Effector CD4-positive, alpha-beta T cell (primary cell): ENCODE data around the gene NF1.
"Not testable (repeated sequence)": the region's sequence is repeated elsewhere in the genome, so short reads cannot be mapped to it uniquely, and the experiment has no call there.

Experiments
- DNase-seq: peaks from one replicate; pipeline ENCODE4 v3.0.0-alpha.2; 2020

The NF1 gene

DNA sequence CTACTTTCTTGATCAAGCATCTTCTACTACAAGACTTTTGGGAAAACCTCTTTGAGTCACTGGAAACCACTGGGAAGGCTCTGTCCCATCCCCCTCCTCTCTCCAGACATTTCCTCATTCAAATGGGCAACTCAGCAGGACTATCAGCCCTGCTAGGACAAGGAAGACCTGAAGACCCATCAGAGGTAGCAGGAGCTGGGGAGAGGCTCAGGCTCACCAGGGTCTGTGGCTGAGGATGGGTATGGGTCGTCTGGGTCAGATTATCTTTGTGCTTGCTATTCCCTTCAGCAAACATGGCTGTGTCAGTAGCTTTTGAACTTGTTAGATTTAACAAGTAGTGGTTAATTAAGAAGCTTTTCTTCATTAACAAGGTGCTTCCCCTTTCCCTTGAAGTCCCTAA lies 15.0 kb upstream of the NF1 start:
- no peak for DNase-seq

DNA sequence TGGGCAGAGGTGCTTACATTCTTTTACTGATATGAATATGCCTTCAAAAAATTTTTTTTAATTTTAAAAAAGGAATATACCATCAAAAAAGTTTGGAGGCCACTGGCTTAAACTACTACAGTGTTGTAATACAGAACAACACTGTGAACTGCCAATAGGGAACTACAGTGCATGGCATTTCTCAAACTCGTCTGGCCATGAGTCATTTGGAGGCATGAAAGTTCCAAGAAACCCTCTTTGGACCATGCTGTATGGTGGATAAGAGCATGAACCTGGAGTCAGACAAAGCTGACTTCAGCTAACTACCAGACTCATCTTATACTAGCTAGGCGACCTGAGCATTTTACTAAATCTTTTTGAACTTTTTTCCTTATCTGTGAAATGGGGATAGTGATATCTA lies 9.2 kb upstream of the NF1 start:
- DNase-seq = no peak

GRCh38 chr17:31089471-31089870 lies 5.3 kb upstream of the NF1 start:
- no peak for DNase-seq

DNA sequence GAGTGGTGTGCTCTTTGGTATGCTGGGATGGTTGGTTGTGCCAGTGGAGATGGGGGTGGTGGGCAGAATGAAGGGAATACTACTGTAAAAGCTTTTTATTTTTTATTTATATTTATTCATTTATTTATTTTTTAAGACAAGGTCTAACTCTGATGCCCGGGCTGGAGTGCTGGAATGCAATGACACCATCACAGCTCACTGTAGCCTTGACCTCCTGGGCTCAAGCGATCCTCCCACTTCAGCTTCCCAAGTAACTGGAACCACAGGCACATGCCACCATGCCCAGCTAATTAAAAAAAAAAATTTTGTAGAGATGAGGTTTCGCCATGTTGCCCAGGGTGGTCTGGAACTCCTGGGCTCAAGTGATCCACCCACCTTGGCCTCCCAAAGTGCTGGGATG lies 4.1 kb upstream of the NF1 start:
- not testable (repeated sequence) for DNase-seq

- DNase-seq = no peak
Observed at GRCh38 chr17:31092475-31093064, 2.2 kb upstream of the NF1 start.

DNA sequence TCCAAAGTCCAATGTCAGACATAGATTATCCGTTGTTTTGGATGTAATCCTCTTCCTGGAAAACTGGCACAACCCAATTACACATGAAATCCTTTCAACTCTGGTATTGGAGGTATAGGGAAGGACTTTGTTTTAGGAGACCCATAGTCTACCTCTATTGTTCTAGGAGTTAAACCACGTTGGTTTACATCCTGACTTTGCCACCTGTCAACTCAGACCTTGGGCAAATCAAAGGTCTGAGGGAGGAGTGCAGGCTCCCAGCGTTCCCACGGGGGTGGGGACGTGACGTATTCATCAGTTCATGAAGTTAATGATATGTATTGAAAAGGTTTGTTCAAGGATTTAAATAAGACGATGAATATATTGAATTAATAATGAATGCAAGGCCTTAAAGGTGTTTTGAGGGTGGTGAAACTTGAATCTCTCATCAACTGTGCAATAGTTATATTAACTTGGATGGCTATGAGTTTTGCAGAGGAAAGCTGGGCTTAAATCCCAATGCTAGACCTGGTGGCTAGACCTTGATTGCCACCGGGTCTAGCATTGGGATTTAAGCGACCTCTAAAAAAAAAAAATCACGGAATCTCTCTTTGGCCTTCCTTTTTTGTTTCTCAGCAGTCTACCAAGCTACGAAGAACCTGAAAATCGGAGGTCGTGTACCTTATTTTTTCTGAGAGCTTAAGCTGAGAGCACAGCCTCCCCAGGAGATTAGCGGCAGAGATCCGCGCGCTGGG lies 744 bp upstream of the NF1 start:
- no peak for DNase-seq

- DNase-seq = peak; percentile 4
Observed at GRCh38 chr17:31095236-31096105, 694 bp downstream of the NF1 start.

DNA sequence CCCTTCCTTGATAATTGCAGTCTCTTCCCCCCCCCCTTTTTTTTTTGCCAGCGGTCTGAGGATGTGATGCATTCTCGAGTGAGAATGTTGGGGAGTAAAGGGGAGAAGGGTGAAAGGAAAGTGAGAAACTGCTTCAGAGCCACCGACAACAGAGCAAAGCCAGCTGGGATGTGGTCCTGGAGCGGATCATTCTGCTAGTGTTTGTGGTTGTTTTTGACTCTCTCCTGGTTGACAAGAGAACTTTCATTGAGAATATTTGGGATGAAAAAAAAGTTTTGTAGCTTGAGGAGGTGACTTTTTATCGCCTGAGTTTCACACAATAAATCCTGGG lies 1.3 kb downstream of the NF1 start:
- DNase-seq = no peak

DNA sequence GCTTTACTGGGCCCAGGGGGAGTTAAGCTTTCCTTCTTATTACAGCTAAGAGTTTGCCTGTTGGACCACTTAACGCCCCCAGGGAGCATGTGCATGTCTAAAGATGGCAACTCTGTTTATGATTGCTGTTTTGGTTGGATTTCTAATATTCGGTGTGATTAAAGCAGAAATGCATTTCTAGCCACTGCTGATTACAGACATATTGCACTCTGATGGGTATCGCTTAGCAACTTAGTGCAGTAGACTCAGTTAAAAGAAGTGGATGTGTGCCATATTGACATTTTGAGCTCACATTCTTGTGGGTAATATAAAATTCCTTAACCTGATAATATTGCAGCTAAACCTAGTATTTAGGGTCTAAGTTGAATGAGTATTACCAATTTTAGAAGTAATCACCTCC lies 4.2 kb downstream of the NF1 start:
- DNase-seq = no peak

GRCh38 chr17:31100840-31101459 lies 6.2 kb downstream of the NF1 start:
- no peak for DNase-seq

DNA sequence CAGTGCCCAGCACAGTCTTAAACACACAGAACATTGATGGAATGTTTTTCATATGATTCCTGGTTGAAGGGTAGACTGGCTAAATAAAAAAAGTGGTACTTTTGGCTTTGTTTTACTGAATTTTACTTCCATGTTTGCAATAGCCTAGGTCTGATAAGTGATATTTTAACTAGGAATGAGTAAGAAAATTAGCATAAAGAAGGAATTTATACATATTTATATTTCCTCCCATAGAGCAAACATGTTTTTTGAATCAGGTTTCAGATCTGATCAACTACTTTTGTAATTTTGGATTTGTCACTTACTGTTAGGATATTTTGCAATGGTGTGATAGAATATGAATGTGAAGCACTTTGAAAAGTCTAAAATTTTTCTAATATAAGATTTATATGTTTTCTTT lies 7.2 kb downstream of the NF1 start:
- no peak for DNase-seq

DNA sequence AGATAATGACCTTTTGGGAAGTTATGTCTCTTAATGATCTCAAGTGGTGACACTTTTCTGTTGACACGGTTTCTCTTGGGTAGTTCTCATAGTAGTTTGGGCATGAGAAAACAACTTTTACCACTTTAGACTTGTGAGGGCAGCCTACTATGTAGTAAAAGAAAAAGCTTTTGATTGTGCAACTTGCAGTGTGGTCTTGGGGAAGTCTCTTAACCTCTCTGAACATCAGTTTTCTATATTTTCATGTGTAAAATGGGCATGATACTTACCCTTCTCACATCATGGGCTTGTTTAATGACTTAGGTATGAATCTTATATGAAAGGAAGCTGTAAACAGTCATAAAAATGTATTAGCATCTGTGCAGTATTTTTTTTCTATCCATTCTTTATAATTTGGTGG lies 11.2 kb downstream of the NF1 start:
- no peak for DNase-seq

DNA sequence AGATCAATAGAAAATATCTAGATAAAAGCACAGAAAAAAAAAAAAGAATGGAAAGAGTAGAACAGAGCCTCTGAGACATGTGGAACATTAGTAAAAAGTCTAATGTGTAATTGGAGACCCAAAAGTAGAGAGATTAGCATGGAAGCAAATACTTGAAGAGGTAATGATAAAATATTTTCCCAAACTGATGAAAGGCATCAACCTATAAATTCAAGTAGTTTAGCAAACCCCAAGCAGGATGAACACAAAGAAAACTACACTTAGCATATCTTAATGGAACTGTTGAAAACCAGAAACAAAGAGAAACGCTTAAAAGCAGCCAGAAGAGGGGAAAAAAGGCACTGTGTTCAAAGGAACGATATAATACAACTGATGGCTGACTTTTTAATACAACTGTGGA lies 16.4 kb downstream of the NF1 start:
- DNase-seq = no peak

DNA sequence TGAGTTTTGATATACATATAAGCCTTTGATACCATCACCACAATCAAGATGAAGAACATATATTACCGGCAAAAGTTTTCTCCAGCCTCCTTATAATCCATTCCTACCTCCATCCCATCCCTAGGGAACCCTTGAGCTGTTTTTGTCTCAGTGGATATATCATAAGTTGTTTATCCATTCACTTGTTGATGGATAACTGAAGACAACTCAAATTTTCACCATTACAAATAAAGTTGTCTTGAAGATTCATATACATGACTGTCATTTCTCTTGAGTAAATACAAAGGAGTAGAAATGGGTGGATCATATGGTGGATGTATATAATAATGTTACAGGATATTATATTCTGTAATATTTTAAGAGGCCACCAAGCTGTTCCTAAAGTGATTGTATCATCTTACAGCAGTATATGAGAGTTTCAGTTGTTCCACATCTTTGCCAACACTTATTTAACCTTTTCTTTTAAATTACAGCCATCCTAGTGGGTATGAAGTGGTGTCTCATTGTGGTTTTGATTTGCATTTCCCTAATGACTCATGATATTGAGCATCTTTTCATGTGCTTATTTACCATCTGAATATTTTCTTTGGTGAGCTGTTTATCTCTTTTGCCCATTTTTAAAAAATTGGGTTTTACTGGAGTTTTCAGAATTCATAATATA lies 17.4 kb downstream of the NF1 start:
- DNase-seq = no peak

DNA sequence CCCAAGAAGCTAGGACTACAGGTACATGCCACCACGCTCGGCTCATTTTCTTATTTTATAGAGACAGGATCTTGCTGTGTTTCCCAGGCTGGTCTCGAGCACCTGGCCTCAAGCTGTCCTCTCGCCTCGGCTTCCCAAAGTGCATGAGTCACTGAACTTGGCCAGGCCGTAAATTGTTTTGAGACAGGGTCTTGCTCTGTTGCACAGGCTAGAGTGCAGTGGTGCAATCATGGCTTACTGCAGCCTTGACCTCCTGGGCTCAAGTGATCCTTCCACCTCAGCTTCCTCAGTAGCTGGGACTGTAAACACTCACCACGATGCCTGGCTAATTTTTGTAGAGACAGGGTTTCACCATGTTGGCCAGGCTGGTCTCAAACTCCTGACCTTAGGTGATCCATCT lies 18.6 kb downstream of the NF1 start:
- not testable (repeated sequence) for DNase-seq

DNA sequence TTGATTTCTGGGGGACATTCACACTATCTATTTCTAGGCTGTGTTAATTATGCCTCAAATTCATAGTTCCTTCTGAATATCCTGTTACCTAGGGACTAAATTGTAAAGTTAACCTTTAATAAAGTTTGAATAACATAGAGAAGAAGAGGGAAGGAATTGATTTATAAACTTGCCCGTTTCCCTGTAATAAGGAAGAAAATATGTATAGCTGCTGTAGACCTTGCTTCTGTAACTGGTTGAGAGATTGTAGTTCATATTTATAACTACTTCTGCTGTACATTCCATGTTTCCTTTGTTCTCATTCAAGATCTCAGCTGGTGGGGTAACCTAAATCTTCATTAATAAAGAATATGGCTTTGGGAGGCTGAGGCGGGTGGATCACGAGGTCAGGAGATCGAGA lies 19.2 kb downstream of the NF1 start:
- DNase-seq = no peak

DNA sequence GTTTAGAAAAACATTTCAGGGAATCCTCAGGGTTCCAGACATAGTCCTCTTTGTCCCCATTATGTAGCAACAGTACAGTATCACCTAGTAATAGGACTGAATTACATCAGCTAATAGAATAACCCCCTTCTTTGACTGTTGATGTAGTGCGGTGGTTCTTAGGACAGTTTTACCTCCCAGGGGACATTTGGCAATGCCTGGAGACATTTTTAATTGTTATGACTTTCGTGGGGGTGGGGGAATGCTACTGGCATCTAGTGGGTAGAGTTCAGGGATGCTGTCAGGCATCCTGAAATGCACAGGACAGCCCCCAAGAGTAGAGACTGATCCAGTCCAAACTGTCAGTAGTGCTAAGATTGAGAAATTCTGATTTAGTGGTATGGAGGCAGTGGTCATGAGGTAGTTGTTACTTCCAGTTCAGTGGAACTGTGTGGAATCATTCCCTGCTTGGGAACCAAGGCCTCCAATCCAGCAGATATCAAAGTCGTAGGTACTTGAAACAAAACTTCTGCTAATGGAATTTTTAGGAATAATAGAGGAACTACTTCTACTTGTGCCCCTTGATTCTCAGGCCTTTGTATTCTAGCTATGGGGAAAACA lies 20.3 kb downstream of the NF1 start:
- DNase-seq = no peak

DNA sequence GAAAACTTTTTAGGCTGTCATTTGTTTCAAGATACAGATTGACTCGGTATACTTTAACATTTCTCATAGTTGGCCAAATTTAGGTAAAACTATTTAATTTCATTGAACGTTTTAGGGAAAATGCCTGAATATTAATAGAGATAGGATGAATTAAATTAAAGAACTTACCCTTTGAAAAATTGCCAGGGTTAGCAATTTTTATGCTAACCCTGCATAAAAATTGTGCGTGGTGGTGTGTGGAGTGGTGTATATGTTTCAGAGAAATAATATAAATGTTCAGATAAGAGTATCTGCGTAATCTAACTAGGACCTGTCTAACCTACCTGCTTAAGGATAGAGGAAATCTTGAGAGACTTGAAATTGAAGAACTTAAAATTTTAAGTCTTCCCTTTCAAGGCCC lies 21.4 kb downstream of the NF1 start:
- DNase-seq = no peak

GRCh38 chr17:31122746-31123145 lies 28.0 kb downstream of the NF1 start:
- DNase-seq = no peak

DNA sequence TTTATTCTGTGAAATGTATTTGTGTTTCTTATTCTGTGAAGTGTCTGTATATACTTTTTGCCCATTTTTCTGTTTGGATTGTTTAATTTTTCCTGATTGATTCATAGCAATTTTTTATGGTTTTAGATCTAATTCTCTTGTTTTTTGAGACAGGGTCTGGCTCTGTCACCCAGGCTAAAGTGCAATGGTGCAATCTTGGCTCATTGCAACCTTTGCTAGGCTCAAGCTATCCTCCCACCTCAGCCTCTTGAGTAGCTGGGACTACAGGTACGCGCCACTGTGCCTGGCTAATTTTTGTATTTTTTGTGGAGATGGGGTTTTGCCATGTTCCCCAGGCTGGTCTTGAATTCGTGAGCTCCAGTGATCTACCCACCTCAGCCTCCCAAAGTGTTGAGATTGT lies 31.5 kb downstream of the NF1 start:
- no peak for DNase-seq

GRCh38 chr17:31128241-31128640 lies 33.5 kb downstream of the NF1 start:
- DNase-seq = no peak
